LNCAP (cell line): ENCODE results near the gene SHISA9.

Experiments used
- TF ChIP-seq, protein P1 (sequence below): fragments of 450-650 bp; IDR thresholded peaks from 2 replicates; pipeline ENCODE4 v1.5.1; 2017; ENCODE audit warnings: mild to moderate bottlenecking

Gene SHISA9

DNA sequence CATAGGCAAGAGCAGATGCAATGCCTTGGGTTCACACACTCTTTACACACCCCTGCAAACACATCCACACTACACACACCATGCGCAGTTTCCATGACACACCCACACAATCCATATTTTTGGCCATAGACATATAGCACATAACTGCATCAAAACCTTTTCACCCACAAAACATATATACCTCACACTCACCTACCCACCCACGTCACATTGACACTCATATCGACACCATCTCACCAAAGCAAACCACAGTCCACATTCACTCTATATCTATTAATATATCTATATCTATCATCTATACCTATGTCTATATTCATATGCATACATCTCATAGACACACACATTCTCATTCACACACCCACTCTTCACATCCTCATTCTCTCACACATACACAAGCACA is 246.9 kb downstream of the SHISA9 start:
- TF ChIP-seq, protein P1, sequence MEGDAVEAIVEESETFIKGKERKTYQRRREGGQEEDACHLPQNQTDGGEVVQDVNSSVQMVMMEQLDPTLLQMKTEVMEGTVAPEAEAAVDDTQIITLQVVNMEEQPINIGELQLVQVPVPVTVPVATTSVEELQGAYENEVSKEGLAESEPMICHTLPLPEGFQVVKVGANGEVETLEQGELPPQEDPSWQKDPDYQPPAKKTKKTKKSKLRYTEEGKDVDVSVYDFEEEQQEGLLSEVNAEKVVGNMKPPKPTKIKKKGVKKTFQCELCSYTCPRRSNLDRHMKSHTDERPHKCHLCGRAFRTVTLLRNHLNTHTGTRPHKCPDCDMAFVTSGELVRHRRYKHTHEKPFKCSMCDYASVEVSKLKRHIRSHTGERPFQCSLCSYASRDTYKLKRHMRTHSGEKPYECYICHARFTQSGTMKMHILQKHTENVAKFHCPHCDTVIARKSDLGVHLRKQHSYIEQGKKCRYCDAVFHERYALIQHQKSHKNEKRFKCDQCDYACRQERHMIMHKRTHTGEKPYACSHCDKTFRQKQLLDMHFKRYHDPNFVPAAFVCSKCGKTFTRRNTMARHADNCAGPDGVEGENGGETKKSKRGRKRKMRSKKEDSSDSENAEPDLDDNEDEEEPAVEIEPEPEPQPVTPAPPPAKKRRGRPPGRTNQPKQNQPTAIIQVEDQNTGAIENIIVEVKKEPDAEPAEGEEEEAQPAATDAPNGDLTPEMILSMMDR, result no peak

DNA sequence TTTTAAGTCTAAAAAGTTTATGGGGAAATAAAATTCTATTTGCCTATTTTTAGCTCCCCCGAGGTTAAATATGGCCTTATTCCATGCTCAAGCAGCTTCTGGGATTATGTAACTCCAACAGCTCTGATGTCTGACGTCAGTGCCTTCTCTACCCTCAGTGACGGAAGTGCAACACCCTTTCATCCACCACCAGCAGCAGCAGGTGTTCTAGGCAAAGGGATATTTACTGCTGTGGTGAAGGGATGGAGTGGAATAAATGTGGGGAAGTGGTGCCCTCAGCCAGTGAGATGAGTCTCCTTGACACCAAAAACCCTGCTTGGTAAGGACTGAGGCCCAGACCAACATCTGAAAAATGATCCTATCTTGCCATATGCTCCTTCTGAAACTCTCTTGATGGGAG is 247.4 kb downstream of the SHISA9 start:
- TF ChIP-seq, protein P1, result no peak

DNA sequence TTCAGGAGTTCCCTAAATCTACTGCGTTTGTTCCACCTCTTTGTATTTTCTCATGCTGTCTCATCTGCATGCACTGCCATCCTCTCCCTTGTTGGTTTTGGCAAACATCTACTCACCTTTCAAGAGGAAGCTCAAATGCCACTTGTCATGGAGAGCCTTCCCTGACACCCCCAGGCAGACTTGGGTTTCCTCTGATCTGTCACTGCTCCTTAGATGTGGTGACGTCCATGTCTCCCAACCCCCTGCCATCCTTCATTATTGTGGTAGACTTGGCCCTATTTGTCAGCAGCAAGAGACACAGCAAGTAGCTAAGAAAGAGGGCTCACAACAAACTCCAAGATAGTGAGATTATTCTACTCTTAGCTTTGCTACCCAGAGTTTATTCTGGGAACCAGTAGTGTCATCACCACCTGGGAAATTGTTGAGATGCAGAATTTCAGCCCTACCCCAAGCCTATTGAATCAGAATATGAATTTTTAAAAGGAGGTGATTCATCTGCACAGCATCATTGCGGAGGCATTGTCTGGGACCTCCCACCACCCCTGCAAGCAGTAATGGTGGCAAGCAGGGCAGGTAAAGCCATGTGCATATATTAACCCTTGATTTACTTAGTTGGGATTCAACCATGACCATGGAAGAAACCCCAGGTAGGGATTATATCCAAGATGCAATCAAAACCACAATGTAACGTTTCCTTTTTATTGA is 248.9 kb downstream of the SHISA9 start:
- TF ChIP-seq, protein P1, result no peak

DNA sequence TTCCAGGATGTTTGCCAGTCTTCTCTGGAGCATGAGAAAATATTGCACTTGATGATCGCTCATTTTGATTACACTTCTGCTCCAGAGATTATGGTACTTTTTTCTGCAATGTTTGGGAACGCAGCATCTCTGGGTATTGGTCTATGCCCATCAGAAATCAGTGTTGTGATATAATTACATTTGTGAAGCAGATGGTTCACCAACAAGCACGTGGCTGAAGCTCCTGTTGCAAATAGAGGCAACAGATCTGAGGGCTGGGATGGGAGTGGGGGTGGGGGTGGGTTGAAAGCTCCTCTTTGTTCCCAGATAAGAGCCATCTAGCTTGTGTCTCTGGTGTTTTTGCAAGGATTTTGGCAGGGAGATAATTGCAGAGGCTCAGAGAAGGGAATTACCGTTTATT is 252.3 kb downstream of the SHISA9 start:
- TF ChIP-seq, protein P1, result no peak

DNA sequence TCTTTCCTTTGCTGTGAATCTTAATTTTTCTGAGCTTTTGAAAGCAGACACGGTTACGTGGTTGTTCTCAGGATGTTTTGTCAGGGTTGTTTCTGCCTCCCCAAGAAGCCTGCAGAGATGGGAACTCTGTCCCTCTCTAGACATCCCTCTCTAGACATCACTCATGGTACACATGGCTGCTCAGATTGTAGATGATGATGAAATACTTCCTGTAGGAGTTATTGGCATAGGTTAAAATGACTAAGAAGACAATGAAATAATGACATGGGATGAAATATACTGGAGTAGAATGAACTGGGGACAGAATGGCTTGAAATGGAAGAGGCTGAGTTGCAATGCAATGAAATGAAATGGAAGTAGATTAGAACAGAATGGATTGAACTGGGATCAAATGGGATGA is 253.4 kb downstream of the SHISA9 start:
- TF ChIP-seq, protein P1, result no peak

DNA sequence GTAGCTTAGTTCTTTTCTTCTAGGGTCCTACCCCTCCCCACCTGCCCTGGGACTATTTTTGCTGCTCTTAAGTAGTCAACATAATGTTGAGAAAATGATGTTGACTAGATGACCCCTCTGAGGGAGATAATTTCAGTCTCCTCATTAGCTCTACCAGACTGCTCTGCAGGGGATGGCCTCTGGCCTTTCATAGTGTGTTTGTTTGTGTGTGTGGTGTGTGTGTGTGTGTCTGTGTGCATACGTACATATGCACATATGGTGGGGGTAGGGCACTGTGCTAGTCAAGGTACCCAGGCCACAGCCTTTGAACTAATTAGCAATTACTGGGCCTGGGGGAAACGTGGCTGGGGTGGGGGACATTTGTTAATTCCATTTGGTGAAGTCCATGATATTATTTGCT is 254.0 kb downstream of the SHISA9 start:
- TF ChIP-seq, protein P1, result no peak

DNA sequence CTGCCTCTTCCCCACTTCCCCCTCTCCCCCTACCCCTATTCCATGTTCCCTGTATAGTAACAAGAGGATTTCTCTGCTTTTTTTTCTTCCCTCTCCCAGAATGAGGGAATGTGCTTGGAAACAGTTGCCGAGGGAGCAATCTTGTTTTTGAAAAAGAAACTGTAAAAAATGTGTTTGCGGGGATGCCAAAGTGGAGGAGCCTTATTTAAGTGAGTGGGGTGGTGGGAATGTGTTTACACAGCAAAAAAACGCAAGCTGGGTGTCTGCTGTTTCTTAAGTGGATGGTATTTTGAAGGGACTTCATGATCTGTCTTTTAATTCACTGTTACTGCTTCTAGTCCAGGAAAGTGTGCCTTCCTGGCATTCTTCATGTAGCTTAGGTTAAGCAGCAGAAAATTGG is 254.4 kb downstream of the SHISA9 start:
- TF ChIP-seq, protein P1, result no peak

DNA sequence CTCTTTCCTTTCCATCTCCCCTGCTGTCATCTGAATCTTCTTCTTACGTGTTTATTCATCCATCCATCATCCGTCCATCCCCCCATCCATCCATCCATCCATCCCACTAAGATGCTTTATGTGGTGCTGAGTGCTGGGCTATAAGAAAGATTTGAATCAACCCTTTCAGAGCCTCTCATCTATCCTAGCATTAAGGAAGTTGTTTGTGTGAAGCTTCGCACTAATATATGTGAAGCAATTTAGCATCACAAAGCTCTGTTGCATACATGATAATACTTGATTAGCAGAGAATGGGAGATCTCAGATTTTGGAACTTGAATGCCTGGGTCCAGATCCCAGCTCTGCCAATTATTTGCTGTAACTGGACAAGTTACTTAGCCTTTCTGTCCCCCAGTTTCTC is 255.7 kb downstream of the SHISA9 start:
- TF ChIP-seq, protein P1, result no peak
